Measurements from ENCODE around the gene OSM. TPM values are rescaled to one million over a fixed set of nuclear protein-coding genes. Genes with fewer than 3 reads are reported as not detected.
A peak's percentile ranks its signal among the peaks of the same experiment; 100 is the strongest.

The OSM gene
- polyA plus RNA-seq, 3 donors: 48.0 to 295 (median 146) TPM

- H3K27me3 ChIP-seq (ENCODE audit: control insufficient read depth in 2 of 2, insufficient read depth in 2 of 2, low read length in 2 of 2): no peaks in the 10 kb centered on the region
- no peaks in the 10 kb centered on the region for H4K20me1 ChIP-seq (ENCODE audit: insufficient read depth, low read length)
- intact Hi-C loops (cut with micrococcal nuclease): loop anchor here (1.0 to 10.0 kb wide), 8 partner anchors 11 to 182 kb away; partner anchors contain the start of genes RNF215 (in 1 of the 2) and TBC1D10A (in 1 of the 2)
- Mint-ChIP-seq H3K4me3 (no peak overlapping the region), H3K9me3 (peaks cover 0 to 4% (median 0%) of the 10 kb centered on the region in 7 donors), H3K27ac (peak overlapping the region in 6 of 7 donors; percentile 37 to 89 (median 72)), H3K4me1 (peaks cover 54% of the 10 kb centered on the region), H3K36me3 (peaks cover 13% of the 10 kb centered on the region in 2 donors), H3K27me3 (ENCODE audit: low read depth in 3 of 3) (peaks cover 0 to 4% (median 2%) of the 10 kb centered on the region in 3 donors)
- no peak overlapping the region for H2AFZ ChIP-seq (ENCODE audit: insufficient read depth, low read depth, low read length, poor library complexity, severe bottlenecking)
- H3K79me2 ChIP-seq (ENCODE audit: insufficient read depth, low read length): no peaks in the 10 kb centered on the region
- peak; percentile 97 for TF ChIP-seq CTCF (IDR thresholded peaks at IDR 0.05)
- H3K4me2 ChIP-seq (replicated peaks; ENCODE audit: extremely low read depth, low read length, poor library complexity, severe bottlenecking): no peak overlapping the region
- no peak overlapping the region for H3K27ac ChIP-seq (ENCODE audit: low read depth in 1 of 2, low read length in 2 of 2)
- H3K9ac ChIP-seq (ENCODE audit: insufficient read depth, low read length, poor library complexity, severe bottlenecking): no peak overlapping the region
- H3K9me3 ChIP-seq (replicated peaks in 1 of 2; ENCODE audit: control insufficient read depth in 1 of 2, insufficient read depth in 1 of 2, low read length in 2 of 2): no peaks in the 10 kb centered on the region
- H3K4me3 ChIP-seq (replicated peaks in 1 of 3; ENCODE audit: low read depth in 2 of 3, low read length in 3 of 3): no peak overlapping the region
- H3K4me1 ChIP-seq (ENCODE audit: control insufficient read depth in 1 of 2, insufficient read depth in 2 of 2, low read length in 2 of 2): peaks cover 42 to 67% of the 10 kb centered on the region in 2 donors
- DNase-seq: peak; percentile 79 to 87 (median 86)
- WGBS (ENCODE audit: insufficient coverage): 51% methylated on average over 31 of the region's 31 CpGs
- H3K36me3 ChIP-seq (replicated peaks in 1 of 2; ENCODE audit: control insufficient read depth in 1 of 2, insufficient read depth in 2 of 2, low read length in 2 of 2): peaks cover under 1 to 11% of the 10 kb centered on the region in 2 donors
Observed at GRCh38 chr22:30286813-30287647, 20.4 kb upstream of the OSM start.

- TF ChIP-seq CTCF (IDR thresholded peaks at IDR 0.05): no peak
Observed at GRCh38 chr22:30286331-30286730, 19.7 kb upstream of the OSM start.

More at GRCh38 chr22:30286331-30286730, 19.7 kb upstream of the OSM start:
- Mint-ChIP-seq H3K27ac (peak overlapping the region in 5 of 7 donors; percentile 69 to 81 (median 71)), H3K27me3 (ENCODE audit: low read depth in 3 of 3) (peaks cover 0 to 4% (median 2%) of the 10 kb centered on the region in 3 donors), H3K4me1 (peaks cover 59% of the 10 kb centered on the region), H3K4me3 (no peak overlapping the region), H3K36me3 (peaks cover 6 to 9% of the 10 kb centered on the region in 2 donors), H3K9me3 (peaks cover 0 to 4% (median 0%) of the 10 kb centered on the region in 7 donors)
- no peaks in the 10 kb centered on the region for H3K79me2 ChIP-seq (ENCODE audit: insufficient read depth, low read length)
- peaks cover 49 to 73% of the 10 kb centered on the region in 2 donors for H3K4me1 ChIP-seq (ENCODE audit: control insufficient read depth in 1 of 2, insufficient read depth in 2 of 2, low read length in 2 of 2)
- no peak overlapping the region for H3K9ac ChIP-seq (ENCODE audit: insufficient read depth, low read length, poor library complexity, severe bottlenecking)
- H2AFZ ChIP-seq (ENCODE audit: insufficient read depth, low read depth, low read length, poor library complexity, severe bottlenecking): no peak overlapping the region
- H3K4me2 ChIP-seq (replicated peaks; ENCODE audit: extremely low read depth, low read length, poor library complexity, severe bottlenecking): no peak overlapping the region
- H3K36me3 ChIP-seq (replicated peaks in 1 of 2; ENCODE audit: control insufficient read depth in 1 of 2, insufficient read depth in 2 of 2, low read length in 2 of 2): peaks cover 0 to 4% of the 10 kb centered on the region in 2 donors
- no peaks in the 10 kb centered on the region for H3K27me3 ChIP-seq (ENCODE audit: control insufficient read depth in 2 of 2, insufficient read depth in 2 of 2, low read length in 2 of 2)
- H4K20me1 ChIP-seq (ENCODE audit: insufficient read depth, low read length): no peaks in the 10 kb centered on the region
- WGBS (ENCODE audit: insufficient coverage): 92% methylated on average over 5 of the region's 5 CpGs
- no peak overlapping the region for H3K27ac ChIP-seq (ENCODE audit: low read depth in 1 of 2, low read length in 2 of 2)
- DNase-seq: no peak
- intact Hi-C loops (cut with micrococcal nuclease): loop anchor here (2.0 to 10.0 kb wide), 6 partner anchors 14 to 182 kb away; partner anchors contain the start of genes RNF215 (in 1 of the 2) and TBC1D10A (in 1 of the 2)
- H3K9me3 ChIP-seq (replicated peaks in 1 of 2; ENCODE audit: control insufficient read depth in 1 of 2, insufficient read depth in 1 of 2, low read length in 2 of 2): no peaks in the 10 kb centered on the region
- H3K4me3 ChIP-seq (replicated peaks in 1 of 3; ENCODE audit: low read depth in 2 of 3, low read length in 3 of 3): no peak overlapping the region

Data from CD14-positive monocyte (primary cell).